Suprapubic skin (tissue), 4 donors: Measurements from ENCODE around the gene PTPRM. TPM values are rescaled to one million over a fixed set of nuclear protein-coding genes. Genes with fewer than 3 reads are reported as not detected.

Experiments
- DNase-seq, 2 donors: peaks; one replicate each; pipeline ENCODE4 v3.0.0-alpha.2; 2019; ENCODE audit warnings: low spot score in 2 of 2
- H3K27ac ChIP-seq: fragments of 200-600 bp; sonication (generic); one replicate; pipeline ENCODE4 v1.5.1; 2019
- H3K27me3 ChIP-seq: fragments of 200-600 bp; sonication (generic); one replicate; pipeline ENCODE4 v1.5.1; 2019
- H3K36me3 ChIP-seq: fragments of 200-600 bp; sonication (generic); one replicate; pipeline ENCODE4 v1.5.1; 2019
- H3K4me1 ChIP-seq: fragments of 200-600 bp; sonication (generic); one replicate; pipeline ENCODE4 v1.5.1; 2019
- H3K4me3 ChIP-seq: fragments of 200-600 bp; sonication (generic); one replicate; pipeline ENCODE4 v1.5.1; 2019; ENCODE audit warnings: mild to moderate bottlenecking
- H3K9me3 ChIP-seq: fragments of 200-600 bp; sonication (generic); one replicate; pipeline ENCODE4 v1.5.1; 2019
- CTCF ChIP-seq, 2 donors: fragments of 200-600 bp in 1 of 2; fragments of 450-650 bp in 1 of 2; sonication (generic) in 1 of 2; IDR thresholded peaks; one replicate each; pipeline ENCODE4 v1.5.1; 2016 to 2019; ENCODE audit warnings: antibody characterized with exemption in 2 of 2, mild to moderate bottlenecking in 1 of 2, moderate library complexity in 1 of 2
- EP300 ChIP-seq: sonication (generic); formaldehyde crosslinking; IDR thresholded peaks from one replicate; pipeline ENCODE4 v1.6.1; 2017; ENCODE audit warnings: antibody characterized with exemption
- POLR2A ChIP-seq, 2 donors: fragments of 450-650 bp; IDR thresholded peaks; one replicate each; pipeline ENCODE4 v1.6.1; 2017; ENCODE audit warnings: antibody characterized with exemption in 2 of 2, mild to moderate bottlenecking in 2 of 2, moderate library complexity in 2 of 2
- POLR2AphosphoS5 ChIP-seq, 3 donors: sonication (generic); formaldehyde crosslinking; IDR thresholded peaks; one replicate each; pipeline ENCODE4 v1.6.1; 2017; ENCODE audit warnings: antibody characterized with exemption in 3 of 3
- WGBS: methylation state at CpG from one replicate; pipeline ENCODE4 v1.1.5; 2018; 5-methylcytosine and 5-hydroxymethylcytosine counted together
- total RNA-seq, 4 donors: library from RNA; depleted of rRNA; stranded (reverse); fragments of >200 nt; gene quantifications; one replicate each; pipeline ENCODE4 v1.1.0, GENCODE V29; 2016

Gene PTPRM
- total RNA-seq, 4 donors from 2014 or later: 19.8 to 73.7 (median 40.0) TPM

DNA sequence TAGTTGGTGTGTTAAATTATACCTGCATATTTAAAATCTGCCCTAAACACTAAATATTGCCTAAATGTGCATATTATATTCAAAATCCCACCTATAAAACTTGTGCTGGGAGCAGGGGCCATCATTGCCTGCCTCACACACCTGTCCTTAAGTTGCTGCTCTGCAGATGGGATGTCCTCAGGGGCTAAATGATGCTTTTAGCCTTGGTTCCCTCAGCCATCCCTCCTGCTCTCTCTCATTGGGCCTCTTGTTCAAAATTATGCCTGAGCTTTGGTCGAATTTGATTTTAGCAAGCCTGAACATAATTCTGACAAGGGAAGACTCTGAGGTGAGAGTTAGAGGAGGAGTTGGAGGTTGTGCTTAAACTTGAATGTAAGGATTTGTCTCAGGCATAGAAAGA lies 723.8 kb downstream of the PTPRM start:
- no peak for TF ChIP-seq POLR2AphosphoS5 (IDR thresholded peaks at IDR 0.05)
- no peak for TF ChIP-seq EP300
- TF ChIP-seq POLR2A (IDR thresholded peaks at IDR 0.05): no peak
- no peak for TF ChIP-seq CTCF (IDR thresholded peaks at IDR 0.05)
- H3K36me3 ChIP-seq: no peaks in the 10 kb centered on the region
- no peak for DNase-seq

DNA sequence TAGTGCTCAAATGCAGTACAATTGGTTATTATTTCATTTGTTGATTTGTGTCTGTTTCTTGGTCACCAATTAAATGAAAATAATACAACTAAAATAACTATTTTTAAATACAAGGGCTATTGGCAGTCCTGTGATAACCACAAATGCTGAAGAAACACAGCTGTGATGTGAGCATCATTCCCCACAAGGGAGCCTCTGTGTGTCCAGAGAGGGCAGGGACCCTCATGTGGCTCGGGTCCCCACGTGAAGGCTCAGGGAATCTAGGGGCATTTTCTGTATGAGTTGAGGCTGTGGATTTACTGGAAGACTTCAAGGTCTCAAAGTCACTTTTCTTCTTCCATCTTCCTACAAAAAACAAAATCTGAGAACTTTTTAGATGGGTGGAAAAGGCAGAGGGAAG lies 726.1 kb downstream of the PTPRM start:
- no peak overlapping the region for H3K27ac ChIP-seq
- 63% methylated on average over 2 of the region's 2 CpGs for WGBS
- H3K27me3 ChIP-seq: no peaks in the 10 kb centered on the region
- no peak for DNase-seq
- TF ChIP-seq CTCF (IDR thresholded peaks at IDR 0.05): no peak
- H3K36me3 ChIP-seq: no peaks in the 10 kb centered on the region
- no peaks in the 10 kb centered on the region for H3K9me3 ChIP-seq
- H3K4me1 ChIP-seq: no peaks in the 10 kb centered on the region
- no peak overlapping the region for H3K4me3 ChIP-seq

More for the DNA sequence above, 723.8 kb downstream of the PTPRM start:
- H3K27me3 ChIP-seq: no peaks in the 10 kb centered on the region
- H3K4me3 ChIP-seq: no peak overlapping the region
- H3K4me1 ChIP-seq: no peaks in the 10 kb centered on the region
- 64% methylated on average over 1 of the region's 1 CpG for WGBS
- H3K27ac ChIP-seq: no peak overlapping the region
- no peaks in the 10 kb centered on the region for H3K9me3 ChIP-seq

DNA sequence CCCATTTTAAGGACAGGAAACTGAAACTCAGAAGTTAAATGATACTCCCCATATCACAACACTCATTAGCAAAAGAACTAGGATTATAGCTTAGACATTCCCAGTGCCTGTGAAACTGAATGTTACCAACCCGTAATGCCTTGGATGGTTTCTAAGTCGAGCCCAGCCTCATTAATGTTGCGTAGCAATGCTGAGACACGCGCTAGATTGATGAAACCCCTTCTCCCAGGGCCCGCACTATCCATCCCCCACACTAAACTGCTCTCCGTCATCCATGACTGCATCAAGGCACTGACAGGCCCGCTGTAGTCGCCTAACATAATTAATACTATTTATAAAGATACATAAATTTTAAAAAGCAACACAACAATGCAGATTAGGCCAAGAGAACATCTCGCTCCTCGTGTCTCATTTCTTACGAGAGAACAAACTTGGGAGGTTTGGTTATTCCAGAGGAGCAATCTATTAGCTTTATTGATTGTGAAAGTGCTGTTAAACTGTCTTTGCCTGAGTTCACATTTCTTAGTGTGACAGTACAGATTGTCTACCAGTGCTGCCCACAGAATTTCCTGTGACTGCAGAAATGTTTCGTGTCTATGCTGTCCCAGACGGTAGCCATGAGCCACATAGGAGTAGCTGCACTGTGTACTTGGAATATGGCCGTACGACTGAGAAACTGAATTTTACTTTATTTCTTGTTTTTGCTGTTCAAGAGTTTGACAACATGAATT lies 729.9 kb downstream of the PTPRM start:
- DNase-seq: no peak
- Histone ChIP-seq H3K4me1 (no peaks in the 10 kb centered on the region), H3K4me3 (no peak overlapping the region), H3K36me3 (no peaks in the 10 kb centered on the region), H3K9me3 (no peaks in the 10 kb centered on the region), H3K27me3 (no peaks in the 10 kb centered on the region), H3K27ac (no peak overlapping the region)
- WGBS: 90% methylated on average over 16 of the region's 16 CpGs
- TF ChIP-seq POLR2A (IDR thresholded peaks at IDR 0.05): no peak
- TF ChIP-seq CTCF (IDR thresholded peaks at IDR 0.05): no peak
- no peak for TF ChIP-seq EP300
- TF ChIP-seq POLR2AphosphoS5 (IDR thresholded peaks at IDR 0.05): no peak

- no peaks in the 10 kb centered on the region for H3K9me3 ChIP-seq
- WGBS: 94% methylated on average over 2 of the region's 2 CpGs
- H3K4me3 ChIP-seq: no peak overlapping the region
- H3K27ac ChIP-seq: no peak overlapping the region
- H3K4me1 ChIP-seq: no peaks in the 10 kb centered on the region
- H3K36me3 ChIP-seq: no peaks in the 10 kb centered on the region
- DNase-seq: no peak
- H3K27me3 ChIP-seq: no peaks in the 10 kb centered on the region
- no peak for TF ChIP-seq EP300
Measured at GRCh38 chr18:8298186-8298585, 731.1 kb downstream of the PTPRM start.

DNA sequence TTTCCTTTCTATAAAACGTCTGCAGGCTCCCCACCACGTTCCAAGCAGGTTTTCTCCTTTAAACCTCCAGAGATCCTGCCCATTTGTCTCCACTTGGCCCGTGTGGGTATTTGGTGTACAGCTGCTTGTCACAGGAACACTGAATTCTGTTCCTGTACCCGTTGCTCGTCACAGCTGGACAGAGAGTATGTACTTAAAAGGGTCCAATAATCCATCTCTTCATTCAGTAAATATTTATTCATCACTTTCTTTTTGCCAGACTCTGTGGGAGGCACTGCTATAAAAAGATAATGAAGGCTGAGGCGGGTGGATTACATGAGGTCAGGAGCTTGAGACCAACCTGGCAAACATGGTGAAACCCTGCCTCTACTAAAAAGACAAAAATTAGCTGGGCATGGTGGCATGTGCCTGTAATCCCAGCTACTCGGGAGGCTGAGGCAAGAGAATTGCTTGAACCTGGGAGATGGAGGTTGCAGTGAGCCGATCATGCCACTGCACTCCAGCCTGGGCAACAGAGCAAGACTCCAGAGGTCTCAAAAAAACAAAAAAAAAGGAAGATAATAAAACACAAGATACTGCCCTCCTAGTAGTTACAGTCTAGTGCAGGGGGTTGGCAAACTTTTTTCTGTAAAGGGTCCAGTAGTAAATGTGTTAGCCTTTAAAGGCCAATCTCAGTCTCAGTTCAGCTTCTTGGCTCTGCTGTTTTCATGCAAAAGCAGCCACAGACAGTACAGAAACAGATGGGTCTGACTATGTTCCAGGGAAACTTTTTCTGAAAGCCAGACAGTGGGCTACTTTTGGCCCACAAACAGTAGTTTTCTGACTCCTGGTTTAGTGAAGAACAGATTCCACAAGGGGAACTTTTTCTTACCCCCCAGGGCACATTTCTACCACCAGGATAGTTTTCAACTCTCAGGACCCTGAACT lies 732.2 kb downstream of the PTPRM start:
- 87% methylated on average over 8 of the region's 8 CpGs for whole genome bisulfite sequencing
- no peak overlapping the region for H3K27ac ChIP-seq
- H3K4me1 ChIP-seq: no peaks in the 10 kb centered on the region
- no peak for TF ChIP-seq EP300
- no peak for DNase-seq
- no peak overlapping the region for H3K4me3 ChIP-seq
- H3K27me3 ChIP-seq: no peaks in the 10 kb centered on the region
- no peaks in the 10 kb centered on the region for H3K36me3 ChIP-seq
- H3K9me3 ChIP-seq: no peaks in the 10 kb centered on the region

GRCh38 chr18:8300751-8301410 lies 733.8 kb downstream of the PTPRM start:
- Histone ChIP-seq H3K27me3 (no peaks in the 10 kb centered on the region), H3K36me3 (no peaks in the 10 kb centered on the region), H3K4me3 (no peak overlapping the region), H3K27ac (no peak overlapping the region), H3K4me1 (no peaks in the 10 kb centered on the region), H3K9me3 (no peaks in the 10 kb centered on the region)
- TF ChIP-seq EP300 (no peak), POLR2A (IDR thresholded peaks at IDR 0.05) (no peak), POLR2AphosphoS5 (IDR thresholded peaks at IDR 0.05) (no peak), CTCF (IDR thresholded peaks at IDR 0.05) (no peak)
- DNase-seq: no peak
- WGBS: 90% methylated on average over 6 of the region's 6 CpGs
